Esophagus squamous epithelium (tissue), 5 donors: Measurements from ENCODE around the gene SIMC1. TPM values are rescaled to one million over a fixed set of nuclear protein-coding genes. Genes with fewer than 3 reads are reported as not detected.

Source experiments
- DNase-seq: peaks from one replicate; lab custom pipeline; 2025; lab: John Stamatoyannopoulos, UW
- H3K27ac ChIP-seq, 4 donors: fragments of 200-600 bp; sonication (generic); one replicate each; pipeline ENCODE4 v1.5.1; 2016 to 2019; ENCODE audit warnings: mild to moderate bottlenecking in 1 of 4
- H3K27me3 ChIP-seq, 4 donors: fragments of 200-600 bp; sonication (generic); 1 replicate in 3 of 4; 2 replicates in 1 of 4; pipeline versions ENCODE4 v1.5.1 to v1.6.0; 2017 to 2021; ENCODE audit warnings: antibody characterized with exemption in 1 of 4
- H3K36me3 ChIP-seq, 3 donors: fragments of 200-600 bp; sonication (generic); one replicate each; pipeline ENCODE4 v1.5.1; 2016 to 2019
- H3K4me1 ChIP-seq, 3 donors: fragments of 200-600 bp; sonication (generic); one replicate each; pipeline ENCODE4 v1.5.1; 2017 to 2019
- H3K4me3 ChIP-seq, 4 donors: fragments of 200-600 bp; sonication (generic); 1 replicate in 3 of 4; 2 replicates in 1 of 4; pipeline ENCODE4 v1.5.1; 2016 to 2019; ENCODE audit warnings: mild to moderate bottlenecking in 2 of 4, moderate library complexity in 1 of 4
- H3K9me3 ChIP-seq, 3 donors: fragments of 200-600 bp; sonication (generic); one replicate each; pipeline ENCODE4 v1.5.1; 2016 to 2019
- POLR2A ChIP-seq, 4 donors: fragments of 450-650 bp; IDR thresholded peaks; one replicate each; pipeline ENCODE4 v1.6.1; 2017; ENCODE audit warnings: antibody characterized with exemption in 4 of 4, mild to moderate bottlenecking in 4 of 4, moderate library complexity in 3 of 4
- WGBS, 2 donors: methylation state at CpG; one replicate each; pipeline ENCODE4 v1.1.5; 2018; 5-methylcytosine and 5-hydroxymethylcytosine counted together
- intact Hi-C: fragments of 100-400 bp; cut with DNase I; formaldehyde crosslinking; loops from one replicate; pipeline ENCODE4 v1.15.0; 2022
- total RNA-seq, 4 donors: library from RNA; depleted of rRNA; stranded (reverse); fragments of >200 nt; gene quantifications; one replicate each; pipeline ENCODE4 v1.1.0, GENCODE V29; 2016
- TF ChIP-seq, protein P1 (sequence below), 6 experiments: fragments of 450-650 bp in 4 of 6; fragments of 200-600 bp in 2 of 6; sonication (generic) in 2 of 6; IDR thresholded peaks; one replicate each; pipeline ENCODE4 v1.5.1; 2016 to 2019; ENCODE audit warnings: antibody characterized with exemption in 6 of 6, mild to moderate bottlenecking in 4 of 6, moderate library complexity in 4 of 6
- donor health status: DM: yes; HTN: yes; CAD: no.

Gene SIMC1
- total RNA-seq, 4 donors from 2014 or later: 2.2 to 11.4 (median 5.6) TPM

DNA sequence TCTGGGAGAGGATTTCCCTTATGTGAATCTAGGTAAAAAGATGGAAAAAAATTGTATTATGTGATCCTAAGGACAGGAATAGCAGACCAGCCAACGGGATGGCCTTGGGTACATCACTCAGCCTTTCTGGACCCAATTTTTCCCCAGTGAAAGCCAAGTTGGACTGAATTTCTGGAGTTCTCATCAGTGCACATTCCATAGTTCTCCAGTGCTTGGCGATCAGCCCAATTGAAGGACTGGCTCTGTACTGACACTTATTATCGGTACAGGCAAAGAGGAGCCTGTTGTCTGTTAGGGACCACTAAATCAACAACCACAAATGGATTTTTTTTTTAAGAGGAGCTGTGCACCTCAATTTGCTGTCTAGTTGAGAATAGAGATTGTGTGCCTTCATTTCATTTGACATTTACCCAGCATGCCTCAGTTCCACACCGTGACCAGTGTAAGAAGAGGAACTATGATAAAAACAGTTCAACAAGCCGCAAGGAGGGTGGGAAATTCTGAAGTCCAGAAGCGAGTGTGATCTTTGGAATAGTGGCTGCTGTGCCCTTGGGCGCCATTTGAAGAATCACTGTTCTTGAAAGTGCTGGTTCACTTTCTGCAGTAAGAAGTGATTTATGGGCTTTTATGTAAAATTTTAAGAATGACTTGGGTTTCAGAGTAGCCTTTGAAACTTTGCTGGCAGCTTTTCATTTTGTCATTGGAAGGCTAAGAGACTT, 135.0 kb downstream of the SIMC1 start:
- Histone ChIP-seq H3K27me3 (no peaks in the 10 kb centered on the region), H3K9me3 (no peaks in the 10 kb centered on the region), H3K4me1 (peaks cover 0 to 16% (median 0%) of the 10 kb centered on the region in 3 donors), H3K36me3 (peaks cover 0 to 43% (median 5%) of the 10 kb centered on the region in 3 donors), H3K27ac (no peak overlapping the region), H3K4me3 (no peak overlapping the region)
- no peak for DNase-seq
- TF ChIP-seq, protein P1, sequence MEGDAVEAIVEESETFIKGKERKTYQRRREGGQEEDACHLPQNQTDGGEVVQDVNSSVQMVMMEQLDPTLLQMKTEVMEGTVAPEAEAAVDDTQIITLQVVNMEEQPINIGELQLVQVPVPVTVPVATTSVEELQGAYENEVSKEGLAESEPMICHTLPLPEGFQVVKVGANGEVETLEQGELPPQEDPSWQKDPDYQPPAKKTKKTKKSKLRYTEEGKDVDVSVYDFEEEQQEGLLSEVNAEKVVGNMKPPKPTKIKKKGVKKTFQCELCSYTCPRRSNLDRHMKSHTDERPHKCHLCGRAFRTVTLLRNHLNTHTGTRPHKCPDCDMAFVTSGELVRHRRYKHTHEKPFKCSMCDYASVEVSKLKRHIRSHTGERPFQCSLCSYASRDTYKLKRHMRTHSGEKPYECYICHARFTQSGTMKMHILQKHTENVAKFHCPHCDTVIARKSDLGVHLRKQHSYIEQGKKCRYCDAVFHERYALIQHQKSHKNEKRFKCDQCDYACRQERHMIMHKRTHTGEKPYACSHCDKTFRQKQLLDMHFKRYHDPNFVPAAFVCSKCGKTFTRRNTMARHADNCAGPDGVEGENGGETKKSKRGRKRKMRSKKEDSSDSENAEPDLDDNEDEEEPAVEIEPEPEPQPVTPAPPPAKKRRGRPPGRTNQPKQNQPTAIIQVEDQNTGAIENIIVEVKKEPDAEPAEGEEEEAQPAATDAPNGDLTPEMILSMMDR (IDR thresholded peaks at IDR 0.05): no peak
- no peak for TF ChIP-seq POLR2A (IDR thresholded peaks at IDR 0.05)
- intact Hi-C loops: no loop called here
- WGBS, 2 donors: 64 to 79% methylated on average over 7 of the region's 7 CpGs

DNA sequence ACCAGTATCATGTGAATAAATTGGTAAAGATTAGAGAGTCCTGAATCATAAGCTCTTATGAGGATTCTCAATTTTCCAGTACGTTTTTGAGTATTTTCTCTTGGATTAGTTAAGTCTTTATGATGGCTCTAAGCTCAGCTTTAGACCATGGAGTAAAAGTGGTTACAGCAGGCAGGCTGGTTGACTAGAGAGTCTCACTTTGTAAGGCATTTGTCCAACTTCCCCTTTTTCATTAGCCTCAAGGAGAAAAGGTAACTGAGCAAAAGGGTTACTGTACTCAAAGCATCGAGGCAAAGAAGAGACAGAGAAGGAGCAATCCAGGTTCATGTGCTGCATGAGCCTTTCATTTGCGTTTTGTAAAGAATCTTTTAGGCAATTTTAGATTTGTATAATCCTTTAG, 141.7 kb downstream of the SIMC1 start:
- Histone ChIP-seq H3K9me3 (no peaks in the 10 kb centered on the region), H3K4me1 (peaks cover 0 to 13% (median 0%) of the 10 kb centered on the region in 3 donors), H3K4me3 (no peak overlapping the region), H3K27ac (no peak overlapping the region), H3K36me3 (peaks cover 12 to 45% (median 31%) of the 10 kb centered on the region in 3 donors), H3K27me3 (no peaks in the 10 kb centered on the region)
- TF ChIP-seq, protein P1 (IDR thresholded peaks at IDR 0.05): no peak
- no peak for TF ChIP-seq POLR2A (IDR thresholded peaks at IDR 0.05)
- no peak for DNase-seq
- 60 to 78% methylated on average over 3 of the region's 3 CpGs for WGBS, 2 donors
- intact Hi-C loops: no loop called here

DNA sequence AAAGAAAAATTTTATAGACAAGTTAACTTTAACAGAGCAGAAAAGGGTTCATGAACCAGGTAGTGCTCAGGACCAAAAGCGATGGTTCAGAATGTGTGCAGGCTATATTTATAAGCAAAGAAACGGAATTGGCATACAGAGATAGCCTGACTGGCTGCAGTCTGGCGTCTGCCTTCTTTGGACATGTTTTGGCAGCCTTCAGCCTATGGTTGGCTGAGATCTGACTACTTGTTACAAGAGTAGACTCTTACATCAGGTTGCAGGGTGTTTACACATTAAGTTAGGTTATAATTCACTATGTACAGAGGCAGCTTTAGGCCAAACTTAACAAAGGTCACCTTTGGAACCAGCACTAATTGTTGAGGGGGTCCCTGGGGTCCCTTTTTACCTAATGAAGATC, 143.2 kb downstream of the SIMC1 start:
- peaks cover 12 to 60% (median 33%) of the 10 kb centered on the region in 3 donors for H3K36me3 ChIP-seq
- peak overlapping the region in 3 of 4 donors; percentile 24 to 62 (median 53) for H3K27ac ChIP-seq
- H3K4me1 ChIP-seq: peaks cover 0 to 25% (median under 1%) of the 10 kb centered on the region in 3 donors
- no peak overlapping the region for H3K4me3 ChIP-seq
- TF ChIP-seq, protein P1 (IDR thresholded peaks at IDR 0.05): no peak
- TF ChIP-seq POLR2A (IDR thresholded peaks at IDR 0.05): no peak
- no peaks in the 10 kb centered on the region for H3K27me3 ChIP-seq
- DNase-seq: no peak
- intact Hi-C loops: no loop called here
- no peaks in the 10 kb centered on the region for H3K9me3 ChIP-seq
- WGBS, 2 donors: 64 to 68% methylated on average over 3 of the region's 3 CpGs

DNA sequence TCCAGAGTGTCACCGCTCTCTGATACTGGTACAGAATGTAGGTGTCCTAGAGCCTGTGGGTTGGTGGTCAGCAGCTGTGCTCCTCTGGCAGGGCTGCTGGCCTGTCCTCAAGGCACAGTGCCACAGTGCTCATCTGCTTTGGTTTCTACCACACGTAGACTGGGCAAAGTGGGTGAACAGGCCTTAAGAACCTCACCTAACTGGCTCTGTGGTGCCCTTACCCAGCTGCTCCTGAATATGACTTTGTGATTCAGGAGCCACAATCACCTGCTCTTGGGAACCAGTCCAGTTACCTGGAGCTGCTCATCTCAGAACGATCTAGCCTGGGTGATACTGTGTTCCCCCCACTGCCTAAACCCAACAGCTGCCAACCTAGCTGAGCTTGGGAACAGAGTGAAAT, 143.8 kb downstream of the SIMC1 start:
- Histone ChIP-seq H3K27me3 (no peaks in the 10 kb centered on the region), H3K9me3 (no peaks in the 10 kb centered on the region), H3K4me3 (no peak overlapping the region), H3K27ac (peak overlapping the region; percentile 3 to 62 (median 38)), H3K36me3 (peaks cover 12 to 64% (median 33%) of the 10 kb centered on the region in 3 donors), H3K4me1 (peaks cover under 1 to 31% (median 6%) of the 10 kb centered on the region in 3 donors)
- TF ChIP-seq POLR2A (IDR thresholded peaks at IDR 0.05): no peak
- TF ChIP-seq, protein P1 (IDR thresholded peaks at IDR 0.05): no peak
- intact Hi-C loops: no loop called here
- DNase-seq: no peak
- 90 to 92% methylated on average over 2 of the region's 3 CpGs for whole genome bisulfite sequencing, 2 donors

DNA sequence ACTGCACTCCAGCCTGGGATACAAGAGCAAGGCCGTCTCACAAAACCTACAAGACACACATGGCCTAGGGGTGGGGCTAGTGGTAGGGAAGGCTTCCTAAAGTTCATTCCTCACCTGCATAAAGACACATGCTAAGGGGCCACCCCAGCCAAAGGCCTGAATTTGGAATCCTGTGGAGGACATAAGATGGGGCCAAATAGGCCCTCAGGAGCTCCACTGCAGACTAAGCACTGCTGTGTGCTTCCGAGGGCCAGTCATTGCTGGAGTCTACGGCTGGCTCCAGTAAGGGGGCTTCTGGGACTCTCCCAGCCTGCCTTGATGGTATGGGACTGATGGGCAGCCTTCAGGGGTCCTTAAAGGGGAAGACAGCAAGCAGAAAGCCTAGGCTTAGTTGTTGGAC, 144.5 kb downstream of the SIMC1 start:
- no peak overlapping the region for H3K4me3 ChIP-seq
- peaks cover 8 to 38% (median 13%) of the 10 kb centered on the region in 3 donors for H3K4me1 ChIP-seq
- no peaks in the 10 kb centered on the region for H3K27me3 ChIP-seq
- WGBS, 2 donors: 89 to 92% methylated on average over 1 to 2 of the region's 3 CpGs
- H3K36me3 ChIP-seq: peaks cover 12 to 64% (median 33%) of the 10 kb centered on the region in 3 donors
- no peak for DNase-seq
- TF ChIP-seq, protein P1 (IDR thresholded peaks at IDR 0.05): no peak
- TF ChIP-seq POLR2A (IDR thresholded peaks at IDR 0.05): no peak
- H3K27ac ChIP-seq: no peak overlapping the region
- no peaks in the 10 kb centered on the region for H3K9me3 ChIP-seq
- intact Hi-C loops: no loop called here
